ENCODE data around the gene KCNJ1. TPM values are rescaled to one million over a fixed set of nuclear protein-coding genes. Genes with fewer than 3 reads are reported as not detected.

Gene KCNJ1
- total and polyA plus RNA-seq, 2 of the 8 experiments (the other 6 are each of a cell fraction or from before 2014, with no cell fraction given): 0.17 to 0.23 TPM

DNA sequence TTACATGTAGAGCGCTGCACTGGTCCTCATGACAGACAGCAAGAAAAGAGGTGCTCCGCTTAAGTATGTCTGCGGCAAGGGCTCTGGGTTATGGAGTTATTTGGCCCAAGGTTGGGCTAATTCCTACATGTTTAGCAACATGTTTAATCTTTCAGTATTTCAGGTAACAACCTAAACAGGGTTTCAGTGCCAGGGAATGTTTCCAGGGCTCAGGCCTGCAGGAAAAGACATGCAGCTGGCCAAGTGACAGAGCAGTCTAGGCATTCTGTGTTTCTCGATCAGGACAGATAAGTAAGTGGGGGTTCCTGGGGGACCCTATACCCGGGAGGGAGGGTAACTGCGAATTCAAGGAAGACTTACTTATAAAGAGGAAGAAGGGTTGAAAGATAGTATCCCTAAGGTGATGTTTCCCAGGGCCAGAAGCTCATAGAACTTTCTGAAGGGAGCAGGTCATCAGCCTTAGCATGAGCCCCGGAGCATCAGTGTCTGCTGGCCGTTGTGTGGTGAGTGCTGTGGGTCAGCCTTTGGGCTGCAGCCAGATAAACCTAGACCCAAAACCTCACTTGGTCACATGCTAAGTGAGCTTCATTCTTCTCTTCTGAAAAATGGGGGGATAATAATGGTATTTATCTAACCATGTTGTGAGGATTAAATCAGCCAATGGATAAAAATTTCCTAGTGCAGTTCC lies 42.5 kb upstream of the KCNJ1 start:
- H3K27me3 ChIP-seq (replicated peaks in 1 of 4; ENCODE audit: control insufficient read depth in 3 of 4, extremely low read depth in 1 of 4, insufficient read depth in 3 of 4, low read length in 3 of 4): peaks cover 7 to 30% (median 21%) of the 10 kb centered on the region in 4 experiments
- no peaks in the 10 kb centered on the region for H3K79me1 ChIP-seq (ENCODE audit: low read depth, low read length)
- H2AK5ac ChIP-seq (ENCODE audit: low read depth, low read length): no peak overlapping the region
- no peak overlapping the region for H2BK20ac ChIP-seq (ENCODE audit: low read length)
- H4K8ac ChIP-seq (ENCODE audit: extremely low read depth, insufficient read depth, low read length): no peak overlapping the region
- H3K36me3 ChIP-seq (ENCODE audit: control insufficient read depth in 2 of 4, insufficient read depth in 4 of 4, low read length in 3 of 4): no peaks in the 10 kb centered on the region
- no peak overlapping the region for H3K4ac ChIP-seq (replicated peaks; ENCODE audit: insufficient read length, low read depth, low read length)
- H3K4me1 ChIP-seq (replicated peaks in 1 of 4; ENCODE audit: control insufficient read depth in 3 of 4, insufficient read depth in 4 of 4, low read length in 3 of 4): peaks cover 0 to 1% (median under 1%) of the 10 kb centered on the region in 4 experiments; a peak in 4 of 7 replicates
- H2BK12ac ChIP-seq (ENCODE audit: low read depth, low read length): no peak overlapping the region
- H2BK15ac ChIP-seq (ENCODE audit: low read length): no peak overlapping the region
- WGBS, 2 experiments (ENCODE audit: extremely low coverage in 1 of 2, insufficient coverage in 1 of 2, insufficient read length in 1 of 2, insufficient replicate concordance in 2 of 2, low coverage in 1 of 2, low lambda C conversion rate in 2 of 2, missing lambda C conversion rate in 1 of 2): 91% methylated on average over 8 of the region's 8 CpGs; no CpG with 5 or more reads in 1 of the 2 experiments
- no peak overlapping the region for H3K4me3 ChIP-seq (ENCODE audit: extremely low read depth in 1 of 4, insufficient read depth in 2 of 4, low read depth in 3 of 4, low read length in 4 of 4)
- H3K18ac ChIP-seq (ENCODE audit: extremely low read depth, low read length): no peak overlapping the region
- H2BK120ac ChIP-seq (replicated peaks; ENCODE audit: low read depth, low read length): no peak overlapping the region
- no peak overlapping the region for H4K5ac ChIP-seq (ENCODE audit: insufficient read length, low read depth, low read length)
- DNase-seq (ENCODE audit: low read depth in 1 of 2, low spot score in 2 of 2) (no peak), FAIRE-seq (no peak)
- no peak overlapping the region for H3K27ac ChIP-seq (ENCODE audit: low read depth, low read length)
- peaks cover 0 to 4% of the 10 kb centered on the region in 2 experiments; a peak in 2 of 4 replicates for H3K9me3 ChIP-seq (ENCODE audit: insufficient read depth in 2 of 2, low read depth in 1 of 2, low read length in 1 of 2)
- H2BK5ac ChIP-seq (ENCODE audit: low read depth, low read length): no peak overlapping the region
- no peak overlapping the region for H3K14ac ChIP-seq (ENCODE audit: insufficient read length)
- no peaks in the 10 kb centered on the region for H3K79me2 ChIP-seq (ENCODE audit: control insufficient read depth in 1 of 2, insufficient read depth in 2 of 2, low read length in 2 of 2)
- H3K4me2 ChIP-seq (ENCODE audit: insufficient read depth in 1 of 2, low read depth in 2 of 2, low read length in 2 of 2): no peak overlapping the region
- POLR2A ChIA-PET (ENCODE audit: partially characterized antibody): interaction anchor here (1.2 kb wide), 1 partner anchor 19 kb away, joined by 3 read pairs; the partner anchor contains the start of gene KCNJ5
- no peaks in the 10 kb centered on the region for H4K20me1 ChIP-seq (replicated peaks in 1 of 2; ENCODE audit: control insufficient read depth in 1 of 2, insufficient read depth in 2 of 2, low read length in 2 of 2)
- H3K9ac ChIP-seq (replicated peaks in 1 of 4; ENCODE audit: extremely low read depth in 1 of 4, low read depth in 3 of 4, low read length in 3 of 4): no peak overlapping the region
- H4K91ac ChIP-seq (replicated peaks; ENCODE audit: insufficient read length, low read length): no peak overlapping the region
- no peak overlapping the region for H3K56ac ChIP-seq (replicated peaks; ENCODE audit: insufficient read length, low read depth, low read length)
- CTCF ChIA-PET (ENCODE audit: partially characterized antibody): interaction anchor here (0.6 to 14.9 kb wide), 9 partner anchors 9 to 548 kb away, joined by 3 to 332 read pairs (median 5); partner anchors contain the start of genes KCNJ5 and TP53AIP1
- H3K23ac ChIP-seq (ENCODE audit: insufficient read length): no peak overlapping the region
- no peak overlapping the region for H2AFZ ChIP-seq (ENCODE audit: low read length)
- H3K23me2 ChIP-seq (ENCODE audit: low read depth, low read length): peaks cover 4% of the 10 kb centered on the region; the same call in 1 of the 2 replicates
- TF ChIP-seq CEBPB (IDR thresholded peaks at IDR 0.05; ENCODE audit: low read depth, low read length): no peak
- no peak for TF ChIP-seq SAP30 (IDR thresholded peaks at IDR 0.05; ENCODE audit: insufficient read depth, insufficient replicate concordance, low read length)
- TF ChIP-seq RBBP5 (IDR thresholded peaks at IDR 0.05; ENCODE audit: borderline replicate concordance, low read depth, low read length): no peak
- TF ChIP-seq KDM5A (IDR thresholded peaks at IDR 0.05; ENCODE audit: low read length): no peak
- TF ChIP-seq JUND (IDR thresholded peaks at IDR 0.05; ENCODE audit: low read length): no peak
- TF ChIP-seq KDM4A (IDR thresholded peaks at IDR 0.05; ENCODE audit: low read depth, low read length, severe bottlenecking): no peak
- TF ChIP-seq EZH2 (IDR thresholded peaks at IDR 0.05; ENCODE audit: low read depth, low read length, severe bottlenecking): no peak
- no peak for TF ChIP-seq GTF2F1 (IDR thresholded peaks at IDR 0.05; ENCODE audit: borderline replicate concordance, low read depth, low read length)
- no peak for TF ChIP-seq BCL11A (IDR thresholded peaks at IDR 0.05; ENCODE audit: low read depth in 2 of 2, low read length in 2 of 2)
- TF ChIP-seq RAD21 (IDR thresholded peaks at IDR 0.05 in 1 of 2, conservative IDR thresholded peaks at IDR 0.05 in 1 of 2; ENCODE audit: low read depth in 2 of 2, low read length in 2 of 2): no peak
- TF ChIP-seq SP1 (IDR thresholded peaks at IDR 0.05; ENCODE audit: low read depth, low read length): no peak
- TF ChIP-seq SIX5 (IDR thresholded peaks at IDR 0.05; ENCODE audit: low read depth, low read length): no peak
- TF ChIP-seq CBX5 (IDR thresholded peaks at IDR 0.05; ENCODE audit: low read depth, low read length): no peak

All from H1 (cell line).